Measurements from ENCODE around the gene MAP6D1.

GRCh38 chr3:183844606-183845005, 19.2 kb upstream of the MAP6D1 start:
- no peak for TF ChIP-seq EZH2 (IDR thresholded peaks at IDR 0.05; ENCODE audit: borderline replicate concordance)
- no peak for TF ChIP-seq CTCF (IDR thresholded peaks at IDR 0.05; ENCODE audit: poor library complexity)
- no peak for TF ChIP-seq EZH2phosphoT487 (IDR thresholded peaks at IDR 0.05; ENCODE audit: low read depth, severe bottlenecking, unreplicated experiment)

Measured in hepatocyte (in vitro differentiated cells).